Stimulated activated CD4-positive, alpha-beta T cell treated with anti-CD3 and anti-CD28 coated beads, Interleukin-15, amount 100 ng/mL, for 24 hours (primary cell): ENCODE data around the gene RASL11A.
"Not testable (repeated sequence)": the region's sequence is repeated elsewhere in the genome, so short reads cannot be mapped to it uniquely, and the experiment has no call there.

Source experiments
- DNase-seq: peaks from one replicate; pipeline ENCODE4 v3.0.0-alpha.2; 2020

The RASL11A gene, protein sequence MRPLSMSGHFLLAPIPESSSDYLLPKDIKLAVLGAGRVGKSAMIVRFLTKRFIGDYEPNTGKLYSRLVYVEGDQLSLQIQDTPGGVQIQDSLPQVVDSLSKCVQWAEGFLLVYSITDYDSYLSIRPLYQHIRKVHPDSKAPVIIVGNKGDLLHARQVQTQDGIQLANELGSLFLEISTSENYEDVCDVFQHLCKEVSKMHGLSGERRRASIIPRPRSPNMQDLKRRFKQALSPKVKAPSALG

DNA sequence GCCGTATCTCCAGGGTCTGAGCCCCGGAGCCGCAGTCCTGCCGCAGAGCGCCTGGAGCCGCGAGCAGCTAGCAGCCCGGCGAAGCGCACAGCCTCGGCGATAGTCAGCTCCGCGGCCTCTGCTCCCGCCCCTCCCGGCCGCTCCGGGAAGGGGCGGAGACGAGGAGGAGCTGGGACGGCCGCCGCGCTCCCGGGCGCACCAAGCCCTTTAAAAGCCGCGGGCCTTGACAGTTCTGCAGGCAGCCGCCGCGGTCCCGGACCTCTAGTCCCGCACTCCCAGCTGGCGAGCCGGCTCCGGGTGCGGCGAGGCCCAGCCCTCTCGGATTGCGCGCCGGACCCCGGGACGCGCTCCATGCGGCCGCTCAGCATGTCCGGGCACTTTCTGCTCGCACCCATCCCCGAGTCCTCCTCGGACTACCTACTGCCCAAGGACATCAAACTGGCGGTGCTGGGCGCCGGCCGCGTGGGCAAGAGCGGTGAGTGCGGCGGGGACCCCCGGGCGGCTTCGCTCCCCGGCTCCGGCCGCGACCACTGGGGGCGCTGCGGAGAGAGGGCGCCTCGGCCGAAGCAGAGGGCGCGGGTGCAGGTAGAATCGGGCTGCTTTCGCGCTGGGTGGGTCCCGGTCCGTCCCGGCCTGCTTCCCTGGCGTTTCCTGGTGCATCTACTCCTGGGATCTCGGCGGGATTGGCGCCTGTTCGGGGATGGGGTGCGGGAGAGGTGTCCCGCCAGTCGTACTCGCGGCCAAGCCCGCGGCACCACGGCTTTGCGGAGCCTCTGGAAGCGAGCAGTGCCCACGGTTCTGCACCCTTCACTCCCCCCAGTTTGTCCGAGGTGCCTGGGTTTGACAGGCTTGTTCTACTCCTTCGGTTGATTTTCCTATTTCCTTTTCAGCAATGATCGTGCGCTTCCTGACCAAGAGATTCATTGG is at the start of gene RASL11A:
Gene RASL11A, plus strand, starts transcription at position 237 of the 927 bp plus-strand sequence. Its CDS starts 115 bp downstream, at position 352.
- peak; percentile 80 for DNase-seq

DNA sequence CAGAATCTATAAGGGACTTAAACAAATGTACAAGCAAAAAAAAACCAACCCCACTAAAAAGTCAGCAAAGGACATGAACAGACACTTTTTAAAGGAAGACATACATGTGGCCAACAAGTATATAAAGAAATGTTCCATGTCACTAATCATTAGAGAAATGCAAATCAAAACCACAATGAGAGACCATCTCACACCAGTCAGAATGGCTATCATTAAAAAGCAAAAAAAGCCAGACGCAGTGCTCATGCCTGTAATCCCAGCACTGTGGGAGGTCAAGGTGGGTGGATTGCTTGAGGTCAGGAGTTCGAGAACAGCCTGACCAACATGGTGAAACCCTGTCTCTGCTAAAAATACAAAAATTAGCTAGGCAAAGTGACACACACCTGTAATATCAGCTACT is 48.5 kb upstream of the RASL11A start:
- not testable (repeated sequence) for DNase-seq

DNA sequence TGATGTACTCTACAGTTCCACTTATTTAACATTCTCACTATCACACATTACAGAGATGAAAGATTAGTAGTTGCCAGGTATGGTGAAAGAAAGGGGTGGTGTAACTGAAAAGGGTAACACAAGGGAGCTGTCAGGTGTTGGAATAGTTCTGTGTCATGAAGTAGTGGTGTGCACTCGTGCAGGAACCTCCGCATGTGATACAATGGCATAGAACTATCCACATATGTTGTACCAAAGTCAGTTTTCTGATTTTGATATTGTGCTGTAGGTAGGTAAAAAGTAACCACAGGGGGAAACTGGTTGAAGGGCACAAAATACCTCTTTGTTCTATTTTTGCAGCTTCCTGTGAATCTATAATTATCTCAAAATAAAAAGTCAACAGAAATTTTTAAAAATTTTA is 43.6 kb upstream of the RASL11A start:
- DNase-seq, result no peak

DNA sequence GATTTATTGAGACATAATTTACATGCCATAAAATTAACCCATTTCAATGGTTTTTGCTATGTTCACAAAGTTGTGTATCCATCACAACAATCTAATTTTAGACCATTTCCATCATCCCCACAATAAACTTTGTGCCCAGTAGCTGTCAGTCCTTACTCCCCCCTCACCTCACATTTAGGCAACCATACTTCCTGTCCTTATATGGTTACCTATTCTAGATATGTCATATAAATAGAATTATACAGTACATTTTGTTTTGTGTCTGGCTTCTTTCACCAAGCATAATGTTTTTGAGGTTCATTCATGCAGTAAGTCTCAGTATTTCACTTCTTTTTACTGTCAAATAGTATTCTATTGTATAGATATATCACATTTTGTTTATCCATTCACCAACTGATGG is 42.5 kb upstream of the RASL11A start:
- DNase-seq, result no peak

DNA sequence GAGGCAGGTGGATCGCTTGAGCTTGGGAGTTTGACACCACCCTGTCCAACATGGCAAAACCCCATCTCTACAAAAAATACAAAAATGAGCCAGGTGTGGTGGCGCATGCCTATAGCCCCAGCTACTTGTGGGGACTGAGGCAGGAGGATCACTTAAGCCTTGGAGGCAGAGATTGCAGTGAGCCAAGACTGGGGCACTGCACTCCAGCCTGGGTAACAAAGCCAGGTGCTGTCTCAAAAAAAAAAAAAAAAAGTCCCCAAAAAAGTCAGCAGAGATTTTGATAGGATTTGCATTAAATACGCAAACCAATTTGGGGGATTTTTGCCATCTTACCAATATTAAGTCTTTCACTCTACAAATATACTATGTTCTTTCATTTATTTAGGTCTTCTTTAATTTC is 41.0 kb upstream of the RASL11A start:
- no peak for DNase-seq

DNA sequence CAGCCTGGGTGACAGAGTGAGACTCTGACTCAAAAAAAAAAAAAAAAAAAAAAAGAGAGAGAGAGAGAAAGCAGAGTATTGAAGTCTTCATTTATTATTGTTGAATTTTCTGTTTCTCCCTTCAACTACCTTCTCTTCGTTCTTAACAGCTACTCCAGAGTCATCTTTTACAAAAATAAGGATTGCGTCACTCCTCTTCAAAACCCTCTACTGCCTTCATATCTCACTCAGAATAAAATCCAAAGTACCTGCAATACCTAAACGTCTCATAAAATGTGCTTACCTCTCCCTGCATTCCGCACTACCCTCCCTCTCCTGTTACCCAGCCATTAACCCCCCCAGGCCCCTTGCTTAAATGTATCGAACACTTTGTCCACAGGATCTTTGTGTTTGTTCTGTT is 36.7 kb upstream of the RASL11A start:
- no peak for DNase-seq

DNA sequence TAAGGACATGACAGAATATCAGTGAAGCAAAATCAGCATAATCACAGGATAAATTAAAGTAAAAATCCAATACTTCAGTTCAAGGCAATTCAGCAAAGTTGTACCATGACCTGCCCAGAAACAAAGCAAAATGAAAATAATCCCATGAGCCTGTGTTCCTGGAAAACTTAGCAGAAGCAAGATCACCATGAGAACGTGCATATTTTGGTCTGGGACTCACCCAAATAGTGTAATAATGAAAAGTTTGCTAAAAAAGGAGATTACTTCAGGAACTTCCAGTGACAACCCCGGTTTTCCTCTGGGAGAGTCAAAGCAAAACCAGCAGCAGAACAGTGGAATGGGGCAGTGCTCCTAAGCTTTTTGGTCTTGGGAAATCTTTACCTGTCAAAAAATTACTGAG is 34.2 kb upstream of the RASL11A start:
- no peak for DNase-seq

DNA sequence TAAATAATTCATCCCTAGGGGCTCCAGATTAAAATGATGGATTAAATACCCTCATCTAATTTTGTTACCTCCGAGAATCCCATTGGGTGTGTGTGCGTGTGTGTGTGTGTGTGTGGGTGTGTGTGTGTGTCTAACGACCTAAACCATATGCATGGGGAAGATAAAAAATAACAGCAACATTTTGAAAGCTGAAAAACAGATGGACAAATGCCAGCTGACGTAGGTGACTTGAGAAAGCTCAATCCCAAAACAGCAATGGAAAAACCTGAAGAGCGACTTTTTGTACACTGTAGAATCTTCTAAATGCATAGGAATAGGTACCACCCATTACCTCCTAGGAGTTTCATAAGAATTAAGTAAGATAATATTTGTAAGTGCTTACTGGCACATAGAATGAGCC is 27.9 kb upstream of the RASL11A start:
- no peak for DNase-seq

DNA sequence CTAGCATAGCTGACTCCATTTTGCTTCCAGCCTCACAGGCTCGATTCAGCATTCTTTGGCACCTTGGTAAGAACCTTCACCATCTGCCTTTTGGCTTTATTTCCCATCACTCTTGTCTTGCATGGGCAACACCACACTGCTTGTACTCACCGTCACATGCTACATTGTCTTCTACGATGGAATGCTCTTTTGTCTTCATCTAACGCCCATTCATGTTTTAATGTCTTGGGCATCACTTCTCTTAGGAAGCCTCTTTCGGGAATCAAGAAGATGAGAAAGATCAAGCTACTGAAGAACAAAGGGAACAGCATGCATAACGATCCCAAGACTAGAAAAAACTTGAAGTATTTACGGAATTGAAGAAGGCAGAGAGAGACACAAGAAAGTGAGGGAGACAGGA is 25.0 kb upstream of the RASL11A start:
- no peak for DNase-seq

DNA sequence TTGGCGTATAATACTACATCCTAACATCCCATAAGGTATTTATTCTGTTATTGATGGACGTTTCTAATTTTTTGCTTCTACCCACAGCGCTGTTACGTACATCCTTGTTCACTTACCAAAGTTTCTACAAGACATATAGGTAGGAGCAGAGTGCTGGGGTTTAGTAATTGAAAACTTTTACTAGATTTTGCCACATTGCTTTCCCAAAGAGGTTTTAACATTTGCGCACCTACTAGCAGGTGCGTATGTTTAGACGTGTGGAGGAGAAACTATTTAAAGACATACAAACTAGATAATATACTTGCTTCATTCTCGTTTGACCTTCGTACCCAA is 19.8 kb upstream of the RASL11A start:
- no peak for DNase-seq

DNA sequence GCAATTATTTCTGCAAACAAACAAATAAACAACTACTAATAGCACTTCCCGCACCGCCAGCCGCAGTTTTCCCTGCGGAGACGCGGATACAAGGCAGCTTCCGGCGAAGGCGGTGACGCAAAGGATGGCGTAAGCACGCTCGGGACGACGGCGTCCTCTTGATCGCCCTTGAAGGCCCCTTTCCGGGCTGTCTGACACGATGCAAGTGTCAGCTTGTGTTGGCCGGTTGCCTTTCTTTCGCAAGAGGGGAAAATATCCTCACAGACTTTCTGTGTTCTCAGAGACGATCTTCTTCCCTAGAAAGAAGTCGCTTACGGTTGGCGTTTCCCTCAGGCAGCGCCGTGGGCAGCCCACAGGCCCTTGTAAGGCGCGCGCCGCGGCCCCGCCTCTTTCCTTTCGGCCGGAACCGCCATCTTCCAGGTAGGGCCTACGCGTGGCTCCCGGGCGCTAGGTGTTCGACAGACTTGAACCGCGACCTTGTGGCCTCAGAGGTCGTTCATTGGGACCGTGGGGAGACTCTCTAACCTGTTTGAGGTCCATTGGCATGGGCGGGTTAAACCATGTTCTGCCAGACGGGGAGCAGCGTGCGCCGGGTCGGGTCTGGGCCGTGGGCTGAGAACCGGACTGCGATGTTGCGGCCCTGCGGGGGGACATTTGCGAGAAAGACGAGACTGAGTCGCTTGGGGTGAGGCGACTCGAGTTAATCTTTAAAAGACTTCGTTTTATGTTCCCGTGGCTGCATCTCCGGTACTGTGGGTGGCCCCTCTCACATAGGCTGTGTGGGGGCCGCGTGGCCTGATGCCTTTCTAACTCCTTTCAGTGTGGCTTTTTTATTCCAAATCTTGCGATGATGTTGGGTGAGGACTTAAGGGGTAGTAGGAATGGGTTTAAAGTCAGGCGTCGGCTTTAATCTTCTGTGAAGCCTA is 19.2 kb upstream of the RASL11A start, which contains the start of gene RPL21:
Gene RPL21, plus strand, starts transcription at position 393 of the 926 bp plus-strand sequence. CDS start 2,219 bp downstream, outside the sequence.
- peak; percentile 94 for DNase-seq

DNA sequence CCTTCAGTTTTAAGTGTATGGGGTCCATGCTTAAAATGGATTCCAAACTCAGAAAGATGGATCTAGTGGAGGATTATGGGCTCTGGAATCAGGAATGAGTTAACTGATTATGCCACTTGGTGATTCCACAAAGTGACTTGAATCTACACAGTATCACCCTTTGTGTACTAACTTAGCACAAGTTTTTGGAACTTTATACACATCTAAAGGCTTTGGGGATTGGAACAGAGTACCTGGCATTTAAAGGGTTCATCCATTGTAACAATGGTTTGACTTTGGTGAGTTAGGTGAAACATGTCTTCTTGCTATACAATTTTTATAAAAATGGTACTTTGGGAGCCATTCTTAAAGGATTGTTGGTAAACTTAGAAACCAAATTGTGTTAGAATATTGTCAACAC is 18.2 kb upstream of the RASL11A start:
- DNase-seq, result no peak

DNA sequence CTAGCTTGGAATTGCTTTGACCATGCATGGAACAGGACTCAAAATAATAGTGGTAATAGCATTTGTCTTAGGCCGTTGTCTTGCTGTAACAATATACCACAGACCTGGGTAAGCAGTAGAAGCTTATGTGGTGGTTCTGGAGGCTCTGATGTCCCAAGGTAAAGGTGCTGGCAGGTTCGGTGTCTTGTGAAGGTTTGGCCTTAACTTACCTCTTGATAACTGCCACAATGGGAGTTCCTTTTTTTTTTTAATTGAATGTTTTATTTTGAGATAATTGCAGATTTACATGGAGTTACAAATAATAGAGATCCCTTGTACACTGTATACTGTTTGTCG is 13.4 kb upstream of the RASL11A start:
- no peak for DNase-seq

DNA sequence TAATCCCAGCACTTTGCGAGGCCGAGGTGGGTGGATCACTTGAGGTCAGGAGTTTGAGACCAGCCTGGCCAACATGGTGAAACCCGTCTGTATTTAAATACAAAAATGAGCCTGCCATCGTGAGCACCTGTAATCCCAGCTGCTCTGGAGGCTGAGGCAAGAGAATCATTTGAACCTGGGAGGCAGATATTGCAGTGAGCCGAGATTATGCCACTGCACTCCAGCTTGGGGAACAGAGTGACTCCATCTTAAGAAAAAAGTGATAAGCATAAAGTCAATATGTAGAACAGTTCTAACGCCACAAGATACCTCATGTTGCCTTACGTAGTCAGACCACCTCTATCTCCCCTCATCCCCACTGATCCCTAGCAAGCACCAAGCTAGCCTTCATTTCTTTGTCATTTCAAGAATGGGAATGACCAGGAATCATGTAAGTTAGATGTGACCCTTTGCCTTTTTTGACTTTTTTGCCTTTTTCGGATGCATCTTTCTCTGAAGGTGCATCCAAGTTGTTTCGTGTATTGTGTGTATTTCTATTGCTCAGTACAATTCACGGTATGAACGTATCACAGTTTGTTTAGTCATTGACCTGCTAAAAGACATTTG is 12.9 kb upstream of the RASL11A start:
- DNase-seq, result no peak

DNA sequence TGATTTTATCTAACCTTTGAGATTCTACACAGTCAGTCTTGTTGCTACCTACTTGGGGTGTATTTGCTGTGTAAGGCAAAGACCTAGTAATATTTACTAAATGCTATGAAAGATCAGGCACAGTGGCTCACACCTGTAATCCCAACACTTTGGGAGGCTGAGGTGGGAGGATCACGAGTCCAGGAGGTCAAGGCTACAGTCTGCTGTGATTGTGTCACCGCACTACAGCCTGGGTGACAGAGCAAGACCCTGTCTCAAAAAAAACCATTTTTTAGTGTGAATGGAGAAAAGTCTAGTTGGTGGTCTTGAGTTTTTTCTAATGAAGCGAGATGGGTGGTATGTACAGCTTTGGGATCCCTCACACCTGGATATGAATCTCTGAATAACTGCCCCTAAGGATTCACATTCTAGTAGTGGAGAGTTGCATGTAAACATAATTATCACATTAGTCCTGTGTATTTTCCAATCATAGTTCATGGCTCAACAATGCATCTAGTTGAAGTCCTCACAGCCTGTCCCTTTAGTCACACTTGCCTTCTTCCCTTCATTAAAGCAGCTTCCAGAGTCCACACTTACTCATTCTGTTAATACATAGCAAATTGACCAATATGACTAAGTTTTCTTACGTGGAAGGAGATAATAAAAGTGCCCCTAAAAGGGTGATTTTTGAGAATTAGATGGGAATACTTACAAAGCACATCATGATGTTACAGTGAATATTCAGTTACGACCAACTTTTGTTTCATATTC is 11.8 kb upstream of the RASL11A start:
- no peak for DNase-seq

DNA sequence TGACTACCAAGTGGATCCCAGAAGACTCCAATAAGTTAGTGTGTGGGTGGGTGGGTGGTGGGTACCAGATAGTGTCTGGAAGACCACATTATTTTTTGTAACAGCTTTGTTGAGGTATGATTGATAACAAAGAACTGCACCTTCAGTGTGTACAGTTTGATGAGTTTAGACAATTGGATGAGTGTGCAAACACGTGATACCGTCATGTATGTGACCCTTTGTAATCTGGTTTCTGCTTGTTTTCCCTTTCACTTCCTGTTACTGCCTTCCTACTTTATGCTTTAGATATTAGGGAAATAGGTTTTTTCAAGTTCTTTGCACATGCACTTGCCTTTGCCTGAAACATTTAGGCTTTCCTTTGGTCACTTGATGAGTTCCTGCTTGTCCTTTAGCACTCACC is 10.8 kb upstream of the RASL11A start:
- no peak for DNase-seq

DNA sequence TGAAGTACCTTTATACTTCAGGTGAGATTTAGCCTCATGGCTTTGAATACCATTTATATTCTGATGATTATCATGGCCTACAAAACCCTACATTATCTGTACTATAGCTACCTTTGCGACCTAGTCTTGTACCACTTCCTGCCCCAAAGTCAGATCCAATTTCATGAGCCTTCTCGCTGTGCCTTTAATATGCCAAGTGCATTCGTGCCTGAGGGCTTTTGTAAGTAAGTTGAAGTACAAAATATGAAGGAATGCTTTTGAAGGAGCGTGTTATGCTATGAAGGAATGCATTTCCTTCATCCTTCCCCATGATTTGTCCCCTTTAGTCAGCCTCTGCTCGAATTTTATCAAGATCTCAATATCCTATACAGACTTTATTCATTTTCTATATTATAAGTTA is 9.2 kb upstream of the RASL11A start:
- DNase-seq, result no peak

DNA sequence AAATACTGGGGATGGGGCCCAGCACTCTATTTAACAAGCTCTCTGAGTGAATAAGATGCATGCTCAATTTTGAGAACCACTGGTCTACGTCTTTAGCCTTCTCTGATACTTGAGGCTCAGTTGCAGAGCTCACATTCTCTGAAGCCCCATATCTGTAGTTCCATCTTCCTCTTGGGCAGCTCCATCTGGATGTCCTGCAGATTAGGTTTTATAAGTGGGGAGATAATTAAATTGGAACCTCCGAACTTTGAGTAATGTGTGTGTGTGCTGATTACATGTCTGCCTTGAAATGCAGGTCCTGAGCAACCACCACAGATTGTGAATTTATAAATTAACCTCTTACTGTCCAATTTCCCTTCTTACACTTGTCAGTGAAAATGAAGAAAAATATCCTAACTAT is 7.2 kb upstream of the RASL11A start:
- DNase-seq, result no peak

DNA sequence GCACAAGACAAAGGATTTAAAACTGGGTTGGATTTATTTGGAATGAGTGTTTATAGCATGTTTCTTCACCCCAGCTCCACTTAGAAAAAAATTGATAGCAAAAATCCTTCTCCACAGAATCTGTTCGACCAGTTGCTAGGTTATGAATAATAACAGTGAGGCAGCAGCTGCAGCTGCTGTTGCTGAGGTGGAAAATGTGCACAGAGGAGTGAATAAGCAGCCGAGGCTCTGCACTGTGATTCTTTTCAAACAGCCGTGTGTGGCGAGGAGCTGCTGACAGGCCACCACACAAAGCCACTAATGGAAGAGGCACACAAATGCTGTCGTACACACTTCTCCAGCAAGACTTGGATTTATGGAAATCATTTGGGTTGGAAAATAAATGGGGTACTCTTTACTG is 6.4 kb upstream of the RASL11A start:
- DNase-seq, result no peak

DNA sequence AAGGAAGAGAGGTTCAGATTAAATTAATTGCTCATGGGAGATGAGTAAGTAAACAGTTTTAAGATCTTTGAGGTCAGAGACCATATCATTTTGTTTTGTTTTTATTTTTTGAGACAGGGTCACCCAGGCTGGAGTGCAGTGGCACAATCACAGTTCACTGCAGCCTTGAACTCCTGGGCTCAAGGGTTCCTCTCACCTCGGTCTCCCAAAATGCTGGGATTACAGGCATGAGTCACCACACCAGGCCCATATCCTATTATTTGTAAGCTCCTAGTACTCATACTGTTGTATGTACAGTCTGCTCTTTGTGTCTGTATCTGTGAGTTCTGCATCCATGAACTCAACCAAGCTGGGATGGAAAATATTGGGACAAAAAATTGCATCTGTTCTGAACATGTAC is 6.0 kb upstream of the RASL11A start:
- no peak for DNase-seq

DNA sequence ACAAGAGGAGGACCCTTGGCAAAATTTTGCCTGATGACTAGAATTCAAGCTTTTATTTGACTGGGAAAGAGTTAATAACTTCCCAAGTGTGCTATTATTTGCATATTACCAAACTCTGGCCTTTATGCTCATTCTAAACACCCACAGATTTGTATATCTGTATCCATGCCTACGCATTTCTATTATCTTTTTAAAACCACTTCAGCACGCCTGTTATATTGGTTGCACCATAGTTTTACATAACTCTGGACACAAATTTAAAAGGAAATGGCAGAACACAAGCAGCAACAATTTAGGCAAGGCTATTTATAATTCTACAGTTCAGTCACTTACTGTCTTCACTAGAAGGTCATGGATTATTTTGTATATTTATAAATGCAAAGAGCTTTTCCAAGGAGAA is 3.7 kb upstream of the RASL11A start:
- DNase-seq, result no peak

DNA sequence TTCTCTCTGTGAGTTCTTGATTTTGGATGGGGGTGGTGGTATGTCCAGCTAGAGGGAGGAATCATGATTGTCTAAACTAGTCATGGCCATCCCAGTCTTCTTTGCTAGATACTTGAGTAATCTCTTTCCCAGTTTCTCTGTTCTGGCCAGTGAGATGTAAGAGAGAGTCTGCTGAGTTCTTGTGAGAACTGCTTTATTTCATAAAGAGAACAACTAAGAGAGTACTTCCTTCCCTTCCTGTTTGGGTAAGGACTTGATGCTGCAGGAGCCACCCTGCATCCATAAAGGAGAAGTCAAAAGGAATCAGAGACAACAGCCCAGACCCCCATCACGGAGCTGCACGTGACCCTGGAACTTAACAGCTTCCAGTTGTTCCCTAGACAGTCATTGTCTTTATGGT is 3.0 kb upstream of the RASL11A start:
- DNase-seq, result no peak
